Muscle layer of duodenum (tissue), 2 donors: Measurements from ENCODE around the gene FARS2.

Experiments used
- H3K27ac ChIP-seq: one replicate; pipeline ENCODE4 v1.7.0; 2013; ENCODE audit warnings: mild to moderate bottlenecking, low read length
- H3K27me3 ChIP-seq: one replicate; pipeline ENCODE4 v1.7.0; 2013; ENCODE audit warnings: low read depth, mild to moderate bottlenecking, control low read depth, low read length
- H3K36me3 ChIP-seq, 2 donors: one replicate each; pipeline ENCODE4 v1.7.0; 2013; ENCODE audit warnings: low read length in 2 of 2, control low read depth in 1 of 2, mild to moderate bottlenecking in 1 of 2; ENCODE audit not compliant: insufficient read depth in 2 of 2, control insufficient read depth in 1 of 2
- H3K4me1 ChIP-seq, 2 donors: one replicate each; pipeline ENCODE4 v1.7.0; 2013; ENCODE audit warnings: low read length in 2 of 2, mild to moderate bottlenecking in 2 of 2, control low read depth in 1 of 2, moderate library complexity in 1 of 2; ENCODE audit not compliant: insufficient read depth in 2 of 2, control insufficient read depth in 1 of 2
- H3K4me3 ChIP-seq, 2 donors: one replicate each; pipeline ENCODE4 v1.7.0; 2013; ENCODE audit warnings: low read length in 2 of 2, low read depth in 1 of 2, mild to moderate bottlenecking in 1 of 2
- H3K9me3 ChIP-seq, 2 donors: one replicate each; pipeline ENCODE4 v1.7.0; 2013; ENCODE audit warnings: low read length in 2 of 2, control low read depth in 1 of 2, mild to moderate bottlenecking in 1 of 2; ENCODE audit not compliant: control insufficient read depth in 1 of 2
- donor health status: healthy.

FARS2 gene

DNA sequence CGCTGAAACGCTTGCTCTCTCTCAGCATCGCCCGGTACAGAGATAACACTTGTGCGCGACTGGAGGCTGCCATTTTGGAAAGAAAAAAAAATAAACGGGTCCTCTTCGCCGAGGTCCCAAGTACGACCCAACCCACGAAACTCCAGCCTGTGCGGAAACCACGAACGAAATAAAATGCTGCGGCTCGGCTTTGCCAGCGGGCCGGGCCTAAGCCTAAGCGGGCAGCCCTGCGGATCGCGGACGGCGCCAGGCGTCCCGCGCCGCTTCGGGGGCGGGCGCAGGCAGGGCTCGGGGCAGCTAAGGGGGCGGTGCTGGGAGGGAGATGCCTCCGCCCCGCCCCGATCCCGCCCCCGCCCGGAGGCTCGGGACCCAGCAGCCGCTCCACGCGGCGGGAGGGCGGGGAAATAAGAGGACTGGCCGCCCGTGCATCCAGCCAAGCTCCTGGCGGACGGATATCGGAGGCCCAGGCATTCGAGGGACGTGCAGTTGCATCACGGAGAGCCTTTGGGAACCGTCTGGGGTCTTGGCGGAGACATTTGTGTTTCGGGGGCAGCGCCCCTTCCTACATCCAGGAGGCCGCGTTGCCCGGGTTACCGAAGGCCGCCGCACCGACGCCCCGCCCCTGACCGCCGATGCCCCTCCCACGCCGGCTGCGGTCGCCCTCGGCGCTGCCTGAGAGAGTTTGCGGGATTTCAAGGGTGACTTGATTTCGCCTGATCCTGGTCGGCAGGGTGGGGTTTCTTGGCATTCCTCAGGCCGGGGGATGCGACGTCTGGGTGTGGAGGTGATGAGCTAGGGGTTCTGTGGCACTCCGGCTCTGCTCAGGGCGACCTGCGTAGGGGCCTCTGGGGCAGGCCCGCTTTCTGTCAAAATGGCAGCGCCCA, at the start of gene FARS2, which contains the start of gene LYRM4:
FARS2 (plus strand) TSS at position 853 of the 884 bp plus-strand sequence.
LYRM4 (minus strand) TSS at position 290 of the 884 bp plus-strand sequence; CDS start at position 73, 217 bp downstream.
- Histone ChIP-seq H3K27ac (peak within 1 kb of the TSS; percentile 92), H3K36me3 (no peaks in the 10 kb centered on the region), H3K9me3 (no peaks in the 10 kb centered on the region), H3K4me1 (peaks cover 0 to 27% of the 10 kb centered on the region in 2 donors), H3K4me3 (peak within 1 kb of the TSS; percentile 90 to 99), H3K27me3 (no peaks in the 10 kb centered on the region)

- Histone ChIP-seq H3K9me3 (no peaks in the 10 kb centered on the region), H3K4me3 (no peak overlapping the region), H3K27ac (no peak overlapping the region), H3K27me3 (no peaks in the 10 kb centered on the region), H3K4me1 (no peaks in the 10 kb centered on the region), H3K36me3 (peaks cover 3 to 10% of the 10 kb centered on the region in 2 donors)
These were observed 47.5 kb upstream of the FARS2 start for GRCh38 chr6:5213836-5214235.

DNA sequence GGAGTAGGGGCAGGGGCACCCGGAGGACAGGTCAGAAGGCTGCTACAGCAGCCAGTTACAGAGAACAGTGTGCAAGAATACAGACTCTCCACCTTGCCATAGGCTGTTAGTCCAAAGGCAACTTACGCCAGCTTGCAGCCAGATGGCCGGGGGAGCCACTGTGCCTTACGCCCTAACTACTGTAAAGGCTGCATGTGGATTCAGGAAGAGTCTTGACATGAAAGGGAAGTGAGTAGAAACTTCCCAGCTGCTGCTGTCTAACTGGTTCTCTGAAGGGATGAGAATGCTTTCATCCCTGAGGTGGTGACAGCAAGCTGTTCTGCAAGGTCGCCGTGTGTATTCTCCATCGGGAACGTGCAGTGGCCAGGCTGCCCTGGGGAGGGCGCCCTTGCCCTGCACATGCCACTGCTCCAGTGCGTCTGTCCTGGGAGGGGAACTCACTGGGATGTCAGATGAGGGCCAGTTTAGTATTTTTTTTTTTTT, 46.7 kb upstream of the FARS2 start:
- Histone ChIP-seq H3K4me3 (no peak overlapping the region), H3K9me3 (no peaks in the 10 kb centered on the region), H3K27me3 (no peaks in the 10 kb centered on the region), H3K27ac (no peak overlapping the region), H3K4me1 (no peaks in the 10 kb centered on the region), H3K36me3 (peaks cover 3 to 10% of the 10 kb centered on the region in 2 donors)

GRCh38 chr6:5215159-5215558, 46.2 kb upstream of the FARS2 start:
- H3K27me3 ChIP-seq = no peaks in the 10 kb centered on the region
- H3K27ac ChIP-seq = no peak overlapping the region
- no peaks in the 10 kb centered on the region for H3K9me3 ChIP-seq
- no peak overlapping the region for H3K4me3 ChIP-seq
- H3K36me3 ChIP-seq = peaks cover 3 to 10% of the 10 kb centered on the region in 2 donors
- no peaks in the 10 kb centered on the region for H3K4me1 ChIP-seq

GRCh38 chr6:5215799-5216198, 45.5 kb upstream of the FARS2 start:
- H3K9me3 ChIP-seq = no peaks in the 10 kb centered on the region
- no peak overlapping the region for H3K27ac ChIP-seq
- H3K27me3 ChIP-seq = no peaks in the 10 kb centered on the region
- H3K4me1 ChIP-seq = no peaks in the 10 kb centered on the region
- H3K36me3 ChIP-seq = peaks cover 3 to 10% of the 10 kb centered on the region in 2 donors
- H3K4me3 ChIP-seq = no peak overlapping the region

- Histone ChIP-seq H3K9me3 (no peaks in the 10 kb centered on the region), H3K4me1 (no peaks in the 10 kb centered on the region), H3K27ac (no peak overlapping the region), H3K4me3 (no peak overlapping the region), H3K27me3 (no peaks in the 10 kb centered on the region), H3K36me3 (peaks cover 3 to 10% of the 10 kb centered on the region in 2 donors)
These were observed 44.0 kb upstream of the FARS2 start for GRCh38 chr6:5217356-5217755.

DNA sequence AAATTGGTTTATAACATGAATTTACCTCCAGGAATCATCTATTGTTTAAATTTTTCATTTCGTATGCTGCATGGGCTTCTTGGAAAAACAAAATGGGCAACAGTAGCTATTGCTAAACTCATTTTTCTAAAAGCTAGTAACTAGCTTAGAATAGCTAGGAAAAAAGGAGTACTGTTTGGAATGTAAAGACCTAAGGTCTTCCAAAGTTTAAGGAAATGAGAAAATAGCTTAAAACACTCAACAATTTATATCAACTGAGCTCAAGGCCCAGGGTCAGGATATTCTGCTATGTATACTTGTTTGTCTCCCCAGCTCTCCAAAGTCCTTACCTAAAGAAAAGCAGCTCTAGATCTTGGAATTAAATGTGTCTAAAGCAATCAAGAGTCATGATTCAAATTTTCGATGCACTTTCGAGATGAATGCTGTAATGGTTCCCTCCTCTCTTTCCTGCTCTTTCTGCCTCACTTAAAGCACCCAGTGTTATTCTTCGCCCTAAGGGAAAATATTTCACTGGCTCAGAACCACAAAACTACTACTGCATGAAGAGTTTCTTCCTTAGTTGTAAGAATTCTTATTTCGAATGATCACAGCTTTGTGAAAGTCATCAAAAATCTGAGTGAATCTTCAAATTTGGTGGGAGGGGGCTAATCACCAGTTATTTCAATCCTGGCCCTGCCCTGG, 42.2 kb upstream of the FARS2 start:
- no peak overlapping the region for H3K27ac ChIP-seq
- H3K9me3 ChIP-seq = no peaks in the 10 kb centered on the region
- no peaks in the 10 kb centered on the region for H3K4me1 ChIP-seq
- H3K36me3 ChIP-seq = peaks cover 0 to under 1% of the 10 kb centered on the region in 2 donors
- H3K4me3 ChIP-seq = no peak overlapping the region
- no peaks in the 10 kb centered on the region for H3K27me3 ChIP-seq

GRCh38 chr6:5220443-5220842, 40.9 kb upstream of the FARS2 start:
- Histone ChIP-seq H3K27me3 (no peaks in the 10 kb centered on the region), H3K4me1 (no peaks in the 10 kb centered on the region), H3K4me3 (no peak overlapping the region), H3K36me3 (no peaks in the 10 kb centered on the region), H3K27ac (no peak overlapping the region), H3K9me3 (no peaks in the 10 kb centered on the region)

GRCh38 chr6:5223309-5223708, 38.0 kb upstream of the FARS2 start:
- H3K27me3 ChIP-seq = no peaks in the 10 kb centered on the region
- no peak overlapping the region for H3K27ac ChIP-seq
- H3K4me1 ChIP-seq = no peaks in the 10 kb centered on the region
- H3K9me3 ChIP-seq = no peaks in the 10 kb centered on the region
- no peaks in the 10 kb centered on the region for H3K36me3 ChIP-seq
- H3K4me3 ChIP-seq = no peak overlapping the region

DNA sequence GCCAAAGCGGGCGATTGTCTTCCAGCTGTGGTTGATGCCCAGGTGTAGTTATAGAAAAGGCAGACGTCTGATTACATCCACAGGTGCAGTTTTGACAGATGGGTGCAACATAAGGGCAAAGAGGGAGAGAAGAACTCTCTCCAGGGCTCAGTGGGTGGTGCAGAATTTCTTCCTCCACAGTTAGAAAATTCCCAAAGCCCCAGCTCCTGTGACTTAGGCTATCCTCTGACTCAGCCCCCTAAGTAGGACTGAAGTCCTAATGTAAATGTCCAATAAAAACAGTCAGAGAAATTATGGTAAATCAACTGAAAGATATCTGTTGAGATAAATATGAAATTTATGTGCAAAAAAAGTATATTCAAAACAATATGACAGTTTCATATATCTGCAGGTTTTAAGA, 32.0 kb upstream of the FARS2 start:
- no peak overlapping the region for H3K4me3 ChIP-seq
- no peaks in the 10 kb centered on the region for H3K36me3 ChIP-seq
- peaks cover 0 to 6% of the 10 kb centered on the region in 2 donors for H3K4me1 ChIP-seq
- H3K27me3 ChIP-seq = no peaks in the 10 kb centered on the region
- no peaks in the 10 kb centered on the region for H3K9me3 ChIP-seq
- no peak overlapping the region for H3K27ac ChIP-seq

DNA sequence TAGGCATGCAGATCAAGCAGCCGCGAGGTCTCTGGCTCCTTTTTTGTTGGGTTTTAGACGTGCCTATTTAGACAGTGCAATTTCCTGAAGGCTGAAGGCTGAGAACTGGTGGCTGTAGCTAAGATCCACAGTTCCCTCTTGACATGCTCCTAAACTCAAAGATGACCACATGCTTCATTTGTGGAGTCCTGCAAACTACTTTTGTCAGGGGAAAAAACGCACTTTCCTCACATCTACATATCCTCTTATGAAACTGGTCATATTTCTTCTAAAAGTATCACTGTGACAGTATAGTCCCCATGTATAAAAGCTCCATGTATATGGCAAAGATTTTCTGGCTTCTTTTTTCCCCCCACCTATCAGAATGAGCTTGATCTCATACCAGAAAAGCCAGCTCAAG, 31.2 kb upstream of the FARS2 start:
- H3K27me3 ChIP-seq = no peaks in the 10 kb centered on the region
- no peak overlapping the region for H3K27ac ChIP-seq

More for the DNA sequence above, 31.2 kb upstream of the FARS2 start:
- Histone ChIP-seq H3K36me3 (no peaks in the 10 kb centered on the region), H3K9me3 (no peaks in the 10 kb centered on the region), H3K4me3 (no peak overlapping the region), H3K4me1 (peaks cover 0 to 6% of the 10 kb centered on the region in 2 donors)
